GM21515 (cell line): ENCODE measurements around the gene FOXQ1.
"Not testable (repeated sequence)": the region's sequence is repeated elsewhere in the genome, so short reads cannot be mapped to it uniquely, and the experiment has no call there.

Experiments
- ATAC-seq: cut with Tn5 transposase; IDR thresholded peaks from one replicate; pipeline ENCODE4 v1.9.1; 2021; ENCODE audit not compliant: unreplicated experiment

The FOXQ1 gene

GRCh38 chr6:1321738-1322137 lies 9.8 kb downstream of the FOXQ1 start:
- no peak for ATAC-seq

- ATAC-seq: no peak
Observed at GRCh38 chr6:1322156-1322555, 10.3 kb downstream of the FOXQ1 start.

- ATAC-seq: no peak
Observed at GRCh38 chr6:1322696-1323219, 10.9 kb downstream of the FOXQ1 start.

GRCh38 chr6:1324936-1325335 lies 13.0 kb downstream of the FOXQ1 start:
- ATAC-seq: no peak

GRCh38 chr6:1325461-1326309 lies 13.8 kb downstream of the FOXQ1 start:
- ATAC-seq: no peak

DNA sequence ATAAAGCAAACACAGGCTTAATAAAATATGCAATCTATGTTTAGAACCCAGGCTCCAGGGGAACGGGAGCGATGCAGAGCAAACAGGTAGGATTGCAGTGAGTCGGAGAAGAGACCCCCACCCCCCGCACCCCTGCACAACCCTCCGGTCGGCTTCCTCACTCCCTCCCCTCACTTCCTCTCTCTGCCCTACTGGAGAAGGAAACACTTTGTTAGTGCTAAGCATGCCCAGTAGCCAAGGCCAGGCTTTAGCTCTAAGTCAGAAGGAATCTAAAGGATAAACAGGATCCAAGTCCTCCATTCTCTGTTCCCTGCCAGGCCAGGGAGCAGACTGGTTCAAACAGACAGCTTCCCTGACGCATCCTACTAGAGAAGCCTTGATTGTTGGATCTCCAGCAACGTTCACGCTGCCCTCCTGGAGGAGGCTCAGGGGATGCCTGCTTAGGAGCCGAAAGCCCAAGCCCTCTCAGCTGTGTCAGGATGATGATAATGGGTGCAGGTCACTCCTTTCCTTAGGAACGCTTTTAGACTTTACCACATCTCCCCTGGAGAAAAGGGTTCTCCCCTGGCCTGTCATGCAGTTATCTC lies 14.7 kb downstream of the FOXQ1 start:
- ATAC-seq: no peak

- ATAC-seq: no peak
Observed at GRCh38 chr6:1327630-1328029, 15.7 kb downstream of the FOXQ1 start.

- ATAC-seq: no peak
Observed at GRCh38 chr6:1328129-1328800, 16.4 kb downstream of the FOXQ1 start.

DNA sequence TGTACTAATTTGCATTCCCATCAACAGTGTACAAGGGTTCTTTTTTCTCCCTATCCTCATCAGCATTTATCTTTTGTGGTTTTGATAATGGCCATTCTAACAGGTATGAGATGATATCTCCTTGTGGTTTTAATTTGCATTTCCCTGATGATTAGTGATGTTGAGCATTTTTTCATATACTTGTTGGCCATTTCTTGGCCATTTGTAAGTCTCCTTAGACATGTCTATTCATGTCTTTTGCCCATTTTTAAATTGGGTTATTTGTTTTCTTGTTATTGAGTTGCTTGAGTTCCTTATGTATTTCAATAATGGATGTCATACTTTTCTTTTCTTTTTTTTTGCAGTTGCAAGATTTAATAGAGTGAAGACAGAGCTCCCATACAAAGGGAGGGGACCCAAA lies 17.8 kb downstream of the FOXQ1 start:
- ATAC-seq: no peak

DNA sequence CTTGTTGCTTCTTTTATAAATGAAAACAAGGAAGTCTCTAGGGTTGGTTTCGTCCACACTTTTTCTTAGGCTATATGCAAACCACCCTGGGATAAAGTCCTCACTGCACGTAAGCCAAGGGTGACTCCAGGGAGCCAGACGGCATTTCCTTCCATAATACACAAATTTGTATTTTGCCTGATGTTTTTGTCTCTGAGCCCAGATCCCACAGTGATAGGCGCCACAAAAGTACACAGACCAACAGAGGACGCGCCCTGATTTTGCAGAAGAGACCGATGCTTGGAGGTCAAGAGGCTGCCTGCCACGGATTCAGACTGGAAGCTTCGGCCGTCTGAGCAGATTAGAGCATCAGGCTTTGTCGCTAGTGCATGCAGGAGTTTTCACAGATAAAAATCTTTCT lies 22.8 kb downstream of the FOXQ1 start:
- no peak for ATAC-seq

- no peak for ATAC-seq
Observed at GRCh38 chr6:1335367-1336037, 23.6 kb downstream of the FOXQ1 start.

GRCh38 chr6:1336246-1336843 lies 24.4 kb downstream of the FOXQ1 start:
- no peak for ATAC-seq

GRCh38 chr6:1337791-1338190 lies 25.9 kb downstream of the FOXQ1 start:
- ATAC-seq: no peak

- ATAC-seq: no peak
Observed at GRCh38 chr6:1346101-1346500, 34.2 kb downstream of the FOXQ1 start.

- ATAC-seq: no peak
Observed at GRCh38 chr6:1346558-1347091, 34.7 kb downstream of the FOXQ1 start.

DNA sequence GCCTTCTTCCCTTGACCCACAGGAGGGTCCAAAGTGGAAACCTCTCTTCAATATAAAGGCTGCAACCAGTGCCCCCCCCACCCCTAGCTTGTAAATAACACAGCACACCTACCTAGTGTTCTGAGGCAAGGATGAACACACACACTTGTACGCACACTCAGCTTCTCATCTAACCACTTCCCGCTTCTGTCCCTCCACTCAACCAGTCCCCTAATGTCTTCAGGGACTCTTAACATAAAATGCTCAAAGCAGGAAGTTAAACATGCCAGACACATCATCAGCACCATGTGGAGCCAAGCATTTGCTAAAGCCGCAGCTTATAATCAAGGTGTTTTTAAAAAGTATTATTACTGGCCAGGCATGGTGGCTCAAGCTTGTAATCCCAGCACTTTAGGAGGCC lies 35.3 kb downstream of the FOXQ1 start:
- no peak for ATAC-seq

DNA sequence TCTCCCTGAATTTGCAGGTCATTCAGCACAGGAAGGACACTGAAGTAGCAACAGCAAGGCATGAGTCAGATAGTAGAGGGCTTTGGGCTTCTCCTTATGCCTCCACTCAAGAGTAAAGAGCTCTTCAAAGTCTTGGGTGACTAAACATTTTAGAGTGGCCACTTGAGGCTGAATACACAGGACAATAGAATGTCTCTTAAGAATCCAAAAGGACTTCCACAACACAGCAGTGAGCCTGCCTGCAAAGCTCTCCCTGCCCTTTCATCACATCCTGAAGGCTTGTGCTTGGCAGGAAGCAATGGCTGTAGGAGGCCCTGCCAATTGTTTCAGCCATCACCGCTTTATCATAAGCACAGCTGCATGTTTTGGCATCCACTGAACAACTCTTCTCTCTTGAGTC lies 36.8 kb downstream of the FOXQ1 start:
- no peak for ATAC-seq

- no peak for ATAC-seq
Observed at GRCh38 chr6:1349655-1350054, 37.8 kb downstream of the FOXQ1 start.

DNA sequence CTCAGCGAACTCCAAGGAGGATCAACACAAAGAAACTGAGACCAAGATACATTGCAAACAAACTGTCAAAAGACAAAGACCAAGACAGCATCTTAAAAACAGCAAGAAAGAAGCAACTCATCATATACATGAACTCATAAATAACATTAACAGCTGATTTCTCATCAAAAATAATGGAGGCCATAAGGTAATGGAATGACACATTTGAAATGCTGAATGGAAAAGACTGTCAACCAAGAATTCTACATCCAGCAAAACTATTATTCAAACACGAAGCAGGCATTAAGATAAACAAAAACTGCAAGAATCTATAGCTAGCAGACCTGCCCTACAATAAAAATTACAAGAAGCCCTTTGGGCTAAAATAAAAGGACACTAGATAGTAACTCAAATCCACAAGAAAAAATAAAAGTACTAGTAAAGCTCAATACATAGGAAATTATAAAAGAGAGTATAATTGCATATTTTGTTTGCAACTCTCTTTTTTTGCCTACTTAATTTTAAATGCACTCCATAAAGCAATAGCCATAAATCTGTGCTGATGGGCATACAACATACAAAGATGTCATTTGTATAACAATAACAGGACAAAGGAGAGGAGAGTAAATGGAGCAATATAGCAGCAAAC lies 39.6 kb downstream of the FOXQ1 start:
- no peak for ATAC-seq

GRCh38 chr6:1355068-1355467 lies 43.2 kb downstream of the FOXQ1 start:
- ATAC-seq: not testable (repeated sequence)
